NCI-H345 treated with DMSO at 0.1 percent for 48 hours (cell line): ENCODE measurements around the gene IFTAP.

ENCODE experiments used
- DNase-seq: peaks from one replicate; lab custom pipeline; 2025; ENCODE audit not compliant: unreplicated experiment; lab: John Stamatoyannopoulos, UW

The IFTAP gene

DNA sequence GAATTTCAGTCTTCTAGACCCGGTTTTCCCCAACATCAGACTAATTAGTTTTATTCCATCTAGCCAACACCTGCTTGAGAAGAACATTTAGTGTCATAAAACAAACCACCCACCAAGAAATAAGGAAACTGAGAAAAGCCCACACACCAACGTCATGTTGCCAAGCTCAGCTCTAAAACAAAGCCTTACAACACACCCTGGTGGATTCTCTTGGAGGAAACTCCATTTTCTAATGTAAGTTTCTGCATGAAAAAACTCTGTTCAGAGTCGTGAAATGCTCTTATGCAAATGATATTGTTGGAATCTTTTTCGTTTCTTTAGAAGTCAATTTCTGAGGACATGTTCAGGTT, 108.7 kb downstream of the IFTAP start:
- no peak for DNase-seq
